ENCODE data around the gene FLNC.

- TF ChIP-seq CTCF (IDR thresholded peaks at IDR 0.05): no peak
- TF ChIP-seq POLR2A (IDR thresholded peaks at IDR 0.05): no peak
- no peak for TF ChIP-seq POLR2AphosphoS5 (IDR thresholded peaks at IDR 0.05)
These were observed 25.0 kb upstream of the FLNC start for GRCh38 chr7:128805225-128805624.

Measured in suprapubic skin (tissue), 4 donors.